Left lobe of liver (tissue), 2 donors: ENCODE results near the gene SEC23A. TPM values are rescaled to one million over a fixed set of nuclear protein-coding genes. Genes with fewer than 3 reads are reported as not detected.
"Not testable (repeated sequence)": the region's sequence is repeated elsewhere in the genome, so short reads cannot be mapped to it uniquely, and the experiment has no call there.

Source experiments
- ATAC-seq: fragments of 200-7000 bp; cut with Tn5 transposase; one replicate; pipeline ENCODE4 v1.9.1; 2020; ENCODE audit warnings: mild to moderate bottlenecking, moderate library complexity
- DNase-seq: peaks from one replicate; pipeline ENCODE4 v3.0.0-alpha.2; 2020; ENCODE audit warnings: low spot score
- total RNA-seq: library from RNA; stranded (reverse); gene quantifications from one replicate; pipeline ENCODE4 v1.2.1, GENCODE V29; 2021
- donor health status: DM: no; HTN: no; CAD: no; lungs with moderate emphysema.
- donor health status: DM: no; HTN: yes; CAD: no.

Gene SEC23A
- total RNA-seq, 1 donor from 2014 or later = 67.7 TPM

DNA sequence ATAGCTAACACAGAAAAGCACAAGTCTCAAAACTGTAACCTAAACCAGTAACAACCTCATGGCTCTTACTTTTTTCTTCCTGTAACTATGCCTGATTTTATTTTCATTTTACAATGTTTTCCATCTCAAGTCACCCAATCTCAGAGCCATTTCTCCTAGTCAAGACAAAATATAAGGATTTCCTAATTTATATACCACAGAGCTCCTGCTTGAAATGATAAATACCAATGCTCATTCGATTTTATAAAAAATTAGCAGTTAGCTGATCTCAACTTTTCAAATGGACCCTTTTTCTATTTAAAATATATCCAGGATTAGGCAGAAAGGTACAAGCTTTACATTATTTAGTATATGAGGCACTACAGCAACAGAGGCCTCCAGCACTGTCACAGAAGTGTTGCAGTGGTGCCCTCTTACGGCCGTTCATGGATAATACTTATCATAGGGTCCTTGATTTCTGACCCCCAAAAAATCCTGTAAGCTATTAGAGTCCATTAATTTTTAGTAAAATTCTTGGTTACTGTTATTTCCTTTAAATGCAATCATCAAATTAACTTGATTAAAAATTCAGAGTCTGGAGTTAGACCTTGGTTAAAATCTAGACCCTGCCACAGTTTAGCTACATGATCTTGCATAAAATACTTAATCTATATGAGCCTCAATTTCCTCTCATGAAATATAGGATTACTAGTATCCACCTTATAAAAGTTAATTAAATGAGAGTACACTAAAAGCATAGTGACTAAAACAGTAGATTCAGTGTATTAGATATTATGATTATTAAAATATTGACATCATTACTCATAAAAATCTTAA is 68.3 kb downstream of the SEC23A start:
- DNase-seq (no peak), ATAC-seq (peak; percentile 70)

- no peak for ATAC-seq
Observed at GRCh38 chr14:39033371-39033770, 69.7 kb downstream of the SEC23A start.

DNA sequence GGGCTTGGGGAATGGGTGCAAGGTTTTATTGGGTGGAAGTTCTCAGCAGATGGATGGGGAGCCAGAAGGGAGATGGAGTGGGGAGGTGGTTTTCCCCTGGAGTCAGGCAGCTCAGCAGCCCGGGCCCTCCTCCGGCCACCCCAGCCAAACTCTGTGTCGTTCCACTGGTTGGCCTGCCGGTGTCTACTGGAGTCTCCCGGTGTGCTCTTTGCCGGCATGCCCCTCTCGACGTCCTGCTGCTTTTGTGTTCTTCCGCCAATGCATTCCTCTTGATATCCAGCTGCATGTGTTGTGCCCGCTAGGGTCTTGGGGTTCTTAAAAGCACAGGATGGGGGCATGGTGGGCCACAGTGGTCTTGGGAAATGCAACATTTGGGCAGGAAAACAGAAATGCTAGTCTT is 72.8 kb downstream of the SEC23A start:
- ATAC-seq (no peak), DNase-seq (no peak)

More at GRCh38 chr14:39033371-39033770, 69.7 kb downstream of the SEC23A start:
- DNase-seq = no peak

DNA sequence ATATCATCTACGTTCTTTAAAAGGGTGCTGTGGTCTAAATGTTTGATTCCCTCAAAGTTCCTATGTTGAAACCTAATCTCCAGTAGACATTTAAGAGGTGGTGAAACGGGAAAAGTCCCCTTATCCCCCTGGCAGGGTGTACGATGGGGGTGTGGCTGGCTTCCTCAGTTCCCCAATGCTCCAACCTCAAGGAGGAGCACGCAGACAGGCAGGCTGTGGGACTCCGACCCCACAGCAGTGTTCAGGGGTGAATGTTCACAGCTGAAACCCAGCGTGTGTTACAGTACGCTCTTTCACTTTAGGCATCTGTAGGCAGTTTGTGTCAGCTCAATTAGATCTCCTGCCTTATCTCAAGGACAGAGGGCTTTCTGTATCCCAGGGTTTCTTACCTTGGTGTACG is 73.2 kb downstream of the SEC23A start:
- DNase-seq = no peak
- ATAC-seq = no peak

DNA sequence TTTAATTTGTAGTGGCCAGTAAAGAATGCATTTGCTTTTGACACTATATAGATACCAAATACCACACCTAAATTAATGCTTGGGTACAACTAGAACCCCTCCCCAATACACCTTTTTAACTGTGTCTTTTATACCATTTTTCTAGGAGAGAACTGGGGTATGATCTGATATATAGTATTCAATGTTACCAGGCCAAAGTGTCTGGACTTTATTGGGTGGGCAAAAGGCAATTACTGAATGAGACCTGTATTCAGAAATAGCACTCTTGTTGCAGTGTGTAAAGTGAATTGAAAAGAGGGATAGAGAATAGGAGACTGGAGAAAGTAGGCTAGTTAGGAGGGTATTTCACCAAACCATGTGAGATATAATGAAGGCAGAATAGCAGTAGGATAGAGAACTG is 74.4 kb downstream of the SEC23A start:
- DNase-seq = no peak
- no peak for ATAC-seq

DNA sequence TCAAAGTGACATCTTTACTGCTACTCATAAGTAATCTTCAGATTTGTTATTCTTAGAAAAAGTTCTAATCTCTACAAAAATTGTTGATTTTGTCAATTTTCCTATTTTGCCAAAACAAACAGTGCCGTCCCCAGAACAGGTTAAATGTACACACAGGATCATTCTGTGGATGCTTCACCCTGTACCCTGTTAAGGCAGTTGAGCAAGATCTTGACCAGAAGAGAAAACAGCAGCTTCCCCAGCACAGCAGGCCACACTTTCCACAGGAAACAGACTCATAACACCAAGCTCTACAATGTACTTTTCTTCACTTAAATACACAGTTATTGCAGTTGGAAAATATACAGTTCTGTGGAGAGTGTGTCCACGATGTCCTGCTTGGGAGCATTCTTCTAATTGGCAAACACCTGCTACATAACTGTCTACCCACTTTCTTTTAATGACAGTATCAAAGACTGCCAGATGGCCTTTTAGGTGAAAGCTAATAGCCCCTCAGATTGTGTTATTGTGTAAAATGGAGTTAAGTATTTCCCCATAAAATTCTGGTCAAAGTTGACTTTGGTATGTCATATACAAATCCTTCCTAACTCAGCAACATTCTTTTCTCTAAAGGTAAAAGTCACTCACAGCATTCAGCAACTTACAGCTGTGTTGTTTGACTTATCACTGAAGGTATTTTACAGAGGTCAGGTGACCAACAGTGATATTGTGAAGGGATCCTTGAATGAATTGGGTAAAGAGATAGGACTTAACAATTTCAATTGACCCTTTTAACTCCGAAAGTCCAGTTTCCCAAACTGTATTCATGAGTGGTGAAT is 77.0 kb downstream of the SEC23A start:
- DNase-seq = no peak

DNA sequence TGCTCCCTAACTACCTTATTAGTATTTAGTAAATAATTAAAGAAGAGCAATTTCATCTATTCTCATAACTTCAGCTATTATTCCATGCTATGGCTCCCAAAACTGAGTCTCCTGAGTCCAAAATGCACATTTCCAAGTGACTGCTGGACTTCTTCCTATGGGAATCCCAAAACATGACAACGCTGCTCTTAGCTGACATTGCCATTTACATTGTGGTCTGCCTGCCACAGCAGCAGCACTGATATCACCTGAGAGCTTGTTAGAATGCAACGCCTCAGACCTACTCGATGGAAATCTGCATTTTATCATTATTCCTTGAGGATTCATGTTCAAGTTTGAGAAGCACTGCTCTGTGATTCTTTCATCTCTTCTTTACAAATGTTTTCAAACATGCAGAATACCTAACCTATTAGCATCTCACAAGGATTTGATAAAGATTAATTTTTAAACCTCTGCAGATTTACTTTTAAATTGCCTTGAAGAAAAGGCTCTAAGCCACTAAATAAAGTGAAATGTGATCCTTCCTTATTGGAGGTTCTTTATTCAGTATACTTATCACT is 77.7 kb downstream of the SEC23A start:
- DNase-seq (no peak), ATAC-seq (peak; percentile 10)

More for the DNA sequence above, 77.0 kb downstream of the SEC23A start:
- ATAC-seq = peak; percentile 76

GRCh38 chr14:39023939-39024871 is 78.8 kb downstream of the SEC23A start:
- DNase-seq (no peak), ATAC-seq (peak; percentile 82)

DNA sequence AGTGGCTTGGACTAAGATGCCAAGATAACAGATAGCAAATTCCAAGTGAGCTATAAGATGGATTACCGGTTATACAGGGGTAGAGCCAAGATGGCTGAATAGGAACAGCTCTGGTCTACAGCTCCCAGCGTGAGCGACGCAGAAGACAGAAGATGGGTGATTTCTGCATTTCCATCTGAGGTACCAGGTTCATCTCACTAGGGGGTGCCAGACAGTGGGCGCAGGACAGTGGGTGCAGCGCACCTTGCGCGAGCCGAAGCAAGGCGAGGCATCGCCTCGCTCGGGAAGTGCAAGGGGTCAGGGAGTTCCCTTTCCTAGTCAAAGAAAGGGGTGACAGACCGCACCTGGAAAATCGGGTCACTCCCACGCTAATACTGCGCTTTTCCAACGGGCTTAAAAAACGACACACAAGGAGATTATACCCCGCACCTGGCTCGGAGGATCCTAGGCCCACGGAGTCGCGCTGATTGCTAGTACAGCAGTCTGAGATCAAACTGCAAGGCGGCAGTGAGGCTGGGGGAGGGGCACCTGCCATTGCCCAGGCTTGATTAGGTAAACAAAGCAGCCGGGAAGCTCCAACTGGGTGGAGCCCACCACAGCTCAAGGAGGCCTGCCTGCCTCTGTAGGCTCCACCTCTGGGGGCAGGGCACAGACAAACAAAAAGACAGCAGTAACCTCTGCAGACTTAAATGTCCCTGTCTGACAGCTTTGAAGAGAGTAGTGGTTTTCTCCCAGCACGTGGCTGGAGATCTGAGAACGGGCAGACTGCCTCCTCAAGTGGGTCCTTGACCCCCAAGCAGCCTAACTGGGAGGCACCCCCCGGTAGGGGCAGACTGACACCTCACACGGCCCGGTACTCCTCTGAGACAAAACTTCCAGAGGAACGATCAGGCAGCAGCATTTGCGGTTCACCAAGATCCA is 85.7 kb downstream of the SEC23A start:
- ATAC-seq, DNase-seq: not testable (repeated sequence)

- peak; percentile 29 for ATAC-seq
- DNase-seq = no peak
Observed at GRCh38 chr14:39016733-39017095, 86.3 kb downstream of the SEC23A start.

DNA sequence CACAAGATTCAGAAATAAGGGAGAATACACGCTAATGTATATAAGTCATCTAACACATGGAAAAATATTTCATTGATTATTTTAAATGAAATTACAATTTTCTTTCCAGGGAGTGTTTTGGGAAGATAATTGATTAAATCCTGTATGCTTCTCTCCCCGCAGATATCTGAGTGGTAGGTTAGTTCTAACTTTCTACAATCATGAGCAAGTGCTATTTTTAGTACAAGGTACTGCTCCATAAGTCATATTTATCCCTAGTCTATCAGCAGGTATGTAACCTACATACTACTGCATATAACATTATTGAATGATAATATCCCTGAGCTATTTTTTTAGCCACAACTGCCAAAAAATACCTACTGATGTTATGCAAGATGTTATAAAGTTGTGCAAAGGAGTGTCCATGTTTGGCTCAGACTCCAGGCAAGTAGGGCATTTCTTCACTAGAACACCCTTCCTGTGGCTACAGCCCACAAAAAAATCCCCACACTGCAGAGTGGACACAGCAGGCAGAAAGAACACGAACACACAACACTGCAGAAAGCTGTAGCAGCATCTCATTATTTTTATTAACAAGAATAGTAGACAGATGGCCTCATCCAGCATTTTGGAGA is 87.0 kb downstream of the SEC23A start:
- DNase-seq = no peak
- peak; percentile 88 for ATAC-seq

DNA sequence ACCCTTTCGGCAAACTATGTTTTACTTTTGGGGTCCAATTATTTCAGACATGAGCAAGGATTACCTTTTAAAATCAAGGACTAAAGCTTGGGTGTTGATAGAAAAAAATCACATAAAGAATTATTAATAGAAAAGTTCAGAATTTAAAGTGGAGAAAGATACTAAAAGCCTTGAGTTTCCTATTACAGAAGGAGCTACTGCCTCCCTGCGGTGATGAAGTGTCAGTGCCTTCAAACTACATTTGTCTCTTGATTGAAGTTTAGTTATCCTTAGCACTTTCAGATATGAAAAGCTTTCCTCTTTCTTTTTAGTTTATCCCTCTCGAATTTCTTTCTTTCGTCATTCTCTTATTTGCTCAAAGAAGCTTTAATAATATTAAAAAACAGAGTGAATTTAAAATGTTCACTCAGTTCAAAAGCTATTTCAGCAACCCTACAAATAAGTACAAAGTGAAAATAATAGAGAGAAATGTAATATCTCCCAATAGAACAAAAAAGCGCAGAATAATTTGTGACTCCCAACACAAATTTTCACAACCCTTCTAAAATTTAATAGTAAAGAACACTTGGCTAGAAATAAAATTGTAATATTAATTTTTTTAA is 87.6 kb downstream of the SEC23A start:
- DNase-seq (no peak), ATAC-seq (peak; percentile 86)

- DNase-seq (no peak), ATAC-seq (no peak)
Observed at GRCh38 chr14:39014460-39014859, 88.6 kb downstream of the SEC23A start.

DNA sequence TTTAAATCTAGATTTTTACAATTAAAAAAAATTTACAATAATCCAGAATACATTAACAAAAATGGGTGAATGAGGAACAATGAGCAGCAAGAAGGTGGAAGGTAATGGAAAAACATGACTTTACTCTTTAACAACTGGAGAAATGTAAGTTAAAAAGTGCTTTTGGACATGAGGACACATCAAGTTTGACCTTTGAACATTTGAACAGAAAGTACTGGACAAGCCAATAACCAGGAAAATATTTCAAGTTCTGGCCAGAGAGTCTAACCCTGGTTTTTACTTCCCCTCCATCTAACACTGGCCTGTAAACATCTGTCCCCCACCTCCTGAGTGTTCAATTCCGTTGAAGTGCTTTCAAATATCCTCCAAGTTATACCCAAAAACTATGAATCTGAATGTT is 94.1 kb downstream of the SEC23A start:
- not testable (repeated sequence) for DNase-seq
- peak; percentile 80 for ATAC-seq

- DNase-seq = no peak
- no peak for ATAC-seq
Observed at GRCh38 chr14:39006721-39007410, 96.2 kb downstream of the SEC23A start.

DNA sequence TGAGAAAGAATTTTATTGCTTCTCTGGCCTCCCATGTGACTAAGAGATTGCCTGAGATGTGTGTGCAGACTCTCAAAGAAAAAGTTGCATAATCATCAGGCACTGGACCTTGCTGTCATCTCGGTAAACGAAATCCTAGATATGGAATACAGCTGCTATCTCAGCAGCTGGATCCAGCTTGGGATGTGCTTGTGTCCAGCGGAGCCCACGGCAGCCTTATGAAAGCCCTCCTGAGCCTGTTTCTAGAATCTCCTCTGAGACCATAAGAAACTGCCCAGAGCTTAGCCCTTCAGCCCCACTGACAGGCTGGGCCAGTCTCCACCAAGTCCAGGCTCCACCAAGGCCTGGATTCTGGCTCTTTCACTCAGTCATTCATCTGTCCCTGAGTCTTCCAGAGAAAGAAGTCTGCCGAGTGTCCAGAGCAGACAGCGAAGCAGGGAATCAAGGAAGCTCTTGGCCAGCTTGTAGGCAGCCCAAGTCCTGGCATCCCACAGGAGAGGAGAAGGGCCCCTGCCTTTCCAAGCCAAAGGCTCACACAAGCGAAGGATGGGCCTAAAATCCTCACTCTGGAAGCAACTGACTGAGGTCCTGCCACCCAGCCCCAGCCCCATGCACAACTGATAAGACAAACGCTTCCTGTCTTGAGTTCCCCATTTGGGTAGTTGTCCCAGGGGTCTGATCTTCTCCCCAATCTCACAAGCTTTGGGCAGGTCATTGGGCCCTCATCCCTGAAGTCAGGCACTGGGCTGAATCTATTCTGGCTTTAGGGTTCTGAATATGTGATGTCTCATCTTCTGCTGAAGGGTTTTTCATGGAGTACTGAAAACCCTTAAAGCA is 97.8 kb downstream of the SEC23A start:
- ATAC-seq = no peak
- no peak for DNase-seq

DNA sequence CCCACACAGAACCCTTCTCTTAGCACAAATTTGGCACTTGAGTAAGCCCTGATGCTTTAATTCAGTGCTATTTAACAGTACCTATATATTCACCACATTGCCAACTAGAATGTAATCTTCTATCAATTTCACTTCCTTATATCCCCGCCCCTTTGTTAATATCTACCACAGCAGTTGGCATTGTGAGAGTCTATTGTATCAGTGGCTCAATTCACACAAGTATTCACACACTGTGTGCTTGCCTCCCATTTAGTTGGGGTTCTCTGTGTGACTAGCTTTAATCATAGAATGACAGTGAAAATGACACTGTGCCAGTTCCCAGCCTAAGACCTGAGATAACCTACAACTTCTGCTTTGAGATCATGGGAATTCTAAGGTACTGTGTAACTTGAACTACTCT is 103.1 kb downstream of the SEC23A start:
- DNase-seq (no peak), ATAC-seq (no peak)
